DMS114 treated with DMSO at 0.1 percent for 48 hours (cell line): ENCODE results near the gene GOLGA6D.
"Not testable (repeated sequence)": the region's sequence is repeated elsewhere in the genome, so short reads cannot be mapped to it uniquely, and the experiment has no call there.

Experiments
- DNase-seq: peaks from one replicate; lab custom pipeline; 2025; ENCODE audit not compliant: unreplicated experiment; lab: John Stamatoyannopoulos, UW

Gene GOLGA6D

GRCh38 chr15:75282572-75282971, at the start of gene GOLGA6D:
TSS of gene GOLGA6D (plus strand) at chr15:75282835. CDS start at chr15:75282876, 41 bp downstream.
- DNase-seq, result not testable (repeated sequence)

GRCh38 chr15:75233504-75234190, 49.0 kb upstream of the GOLGA6D start:
- no peak for DNase-seq

GRCh38 chr15:75234191-75234810, 48.3 kb upstream of the GOLGA6D start:
- DNase-seq, result no peak

- no peak for DNase-seq
Observed at GRCh38 chr15:75235051-75235673, 47.5 kb upstream of the GOLGA6D start.

- no peak for DNase-seq
Observed at GRCh38 chr15:75235760-75236729, 46.6 kb upstream of the GOLGA6D start.

GRCh38 chr15:75237316-75237982, 45.2 kb upstream of the GOLGA6D start:
- DNase-seq, result no peak

GRCh38 chr15:75238150-75238549, 44.5 kb upstream of the GOLGA6D start:
- DNase-seq, result no peak

- DNase-seq, result not testable (repeated sequence)
Observed at GRCh38 chr15:75245741-75246140, 36.9 kb upstream of the GOLGA6D start.

GRCh38 chr15:75248991-75249390, 33.6 kb upstream of the GOLGA6D start:
- not testable (repeated sequence) for DNase-seq

- no peak for DNase-seq
Observed at GRCh38 chr15:75249726-75250125, 32.9 kb upstream of the GOLGA6D start.

- not testable (repeated sequence) for DNase-seq
Observed at GRCh38 chr15:75251343-75251742, 31.3 kb upstream of the GOLGA6D start.

- DNase-seq, result peak; percentile 27
Observed at GRCh38 chr15:75252285-75252684, 30.4 kb upstream of the GOLGA6D start.

GRCh38 chr15:75258034-75258433, 24.6 kb upstream of the GOLGA6D start, which contains the start of gene GOLGA6C:
TSS of gene GOLGA6C (plus strand) at chr15:75258334. CDS start at chr15:75258599, 265 bp downstream.
- DNase-seq, result not testable (repeated sequence)

- not testable (repeated sequence) for DNase-seq
Observed at GRCh38 chr15:75258620-75259343, 23.9 kb upstream of the GOLGA6D start.

- not testable (repeated sequence) for DNase-seq
Observed at GRCh38 chr15:75259873-75260272, 22.8 kb upstream of the GOLGA6D start.

- not testable (repeated sequence) for DNase-seq
Observed at GRCh38 chr15:75273751-75274359, 8.8 kb upstream of the GOLGA6D start.

GRCh38 chr15:75274509-75275107, 8.0 kb upstream of the GOLGA6D start:
- not testable (repeated sequence) for DNase-seq

GRCh38 chr15:75275617-75276016, 7.0 kb upstream of the GOLGA6D start:
- DNase-seq, result not testable (repeated sequence)

- not testable (repeated sequence) for DNase-seq
Observed at GRCh38 chr15:75278497-75278896, 4.1 kb upstream of the GOLGA6D start.
